HG02759 (cell line): ENCODE measurements around the gene TPO.

Source experiments
- ATAC-seq: cut with Tn5 transposase; IDR thresholded peaks from one replicate; pipeline ENCODE4 v1.9.1; 2021; ENCODE audit warnings: mild to moderate bottlenecking, moderate library complexity; ENCODE audit not compliant: unreplicated experiment

The TPO gene

GRCh38 chr2:1518331-1518803, 105.1 kb downstream of the TPO start:
- ATAC-seq, result no peak

DNA sequence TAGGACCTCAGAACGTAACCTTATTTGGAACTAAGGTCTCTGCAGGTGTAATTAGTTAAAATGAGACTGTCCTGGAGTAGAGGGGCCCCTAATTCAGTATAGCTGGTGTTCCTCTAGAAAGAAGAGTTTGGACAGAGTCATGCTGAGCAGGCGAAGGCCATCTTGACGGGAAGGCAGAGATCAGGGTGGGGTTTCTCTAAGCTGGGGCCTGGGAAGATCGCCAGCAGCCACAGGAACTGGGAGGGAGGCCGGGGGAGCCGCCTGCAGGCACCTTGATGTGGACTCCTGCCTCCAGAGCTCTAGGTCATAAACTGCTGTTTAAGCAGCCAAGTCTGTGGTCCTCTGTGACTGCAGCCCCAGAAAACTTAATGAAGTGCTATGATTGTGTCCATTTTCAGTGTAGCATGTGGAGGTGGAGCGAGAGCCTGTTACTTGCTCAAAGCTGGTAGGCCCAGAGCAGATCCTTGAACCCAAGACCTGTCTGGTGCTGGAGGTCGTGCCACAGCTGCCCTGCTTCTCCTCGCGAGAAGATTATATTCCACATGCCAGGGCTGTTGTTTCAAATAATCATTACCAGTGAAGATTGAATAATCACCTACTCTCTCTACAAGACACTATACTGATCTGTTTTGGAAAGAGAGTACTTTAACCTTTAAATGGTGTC, 105.7 kb downstream of the TPO start:
- ATAC-seq, result no peak

DNA sequence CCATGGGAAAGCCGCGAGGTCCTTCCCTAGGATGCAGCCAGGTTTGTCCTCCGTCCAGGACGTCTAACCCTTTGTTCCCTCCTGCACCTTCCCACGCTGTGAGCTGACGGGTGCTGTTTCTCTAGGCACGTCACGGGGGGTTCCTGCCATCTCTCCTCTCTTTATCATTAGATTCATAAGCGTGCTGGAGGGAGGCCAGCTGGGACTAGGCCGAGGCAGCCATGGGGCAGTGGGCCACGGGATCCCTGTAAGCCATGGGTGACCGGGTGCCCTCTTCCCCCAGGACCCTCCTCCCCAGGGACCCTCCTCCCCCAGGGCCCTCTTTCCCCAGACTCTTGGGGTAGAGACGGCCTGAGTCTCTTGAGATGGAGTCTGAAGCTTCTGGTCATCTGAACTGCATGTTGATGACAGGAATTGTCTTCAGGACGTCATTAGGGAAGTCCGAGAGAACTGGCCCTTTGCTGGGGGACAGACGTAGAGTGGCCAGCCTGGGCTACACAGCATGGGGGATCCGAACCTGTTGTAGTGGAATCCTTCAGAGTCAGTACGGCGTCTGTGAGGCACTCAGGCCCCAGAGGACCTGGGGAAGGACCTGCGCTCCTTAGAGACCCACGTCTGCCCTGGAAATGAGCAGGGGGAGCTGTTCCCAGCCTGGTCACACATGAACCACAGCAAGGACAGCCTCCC, 108.1 kb downstream of the TPO start:
- no peak for ATAC-seq

- no peak for ATAC-seq
Measured at GRCh38 chr2:1521878-1522830, 108.9 kb downstream of the TPO start.

- no peak for ATAC-seq
Measured at GRCh38 chr2:1527153-1527992, 114.1 kb downstream of the TPO start.

- no peak for ATAC-seq
Measured at GRCh38 chr2:1528273-1529064, 115.2 kb downstream of the TPO start.

DNA sequence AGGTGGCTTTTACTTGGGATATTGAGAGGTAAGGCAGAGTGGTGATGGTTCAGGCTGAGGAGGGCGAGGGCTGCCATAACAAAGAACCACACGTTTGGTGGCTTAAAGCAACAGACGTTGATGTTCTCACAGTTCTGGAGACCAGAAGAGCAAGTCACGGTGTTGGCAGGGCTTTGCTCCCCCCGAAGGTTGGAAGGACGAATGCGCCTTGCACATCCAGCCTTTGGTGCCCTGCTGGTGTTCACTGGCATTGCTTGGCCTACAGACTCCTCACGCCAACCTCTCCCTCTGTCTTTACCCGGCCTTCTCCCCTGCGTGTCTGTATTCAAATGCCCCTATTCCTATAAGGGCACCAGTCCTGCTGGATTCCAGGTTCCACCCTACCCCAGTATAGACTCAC, 125.4 kb downstream of the TPO start:
- ATAC-seq, result no peak

GRCh38 chr2:1539441-1539840, 126.2 kb downstream of the TPO start:
- ATAC-seq, result no peak

DNA sequence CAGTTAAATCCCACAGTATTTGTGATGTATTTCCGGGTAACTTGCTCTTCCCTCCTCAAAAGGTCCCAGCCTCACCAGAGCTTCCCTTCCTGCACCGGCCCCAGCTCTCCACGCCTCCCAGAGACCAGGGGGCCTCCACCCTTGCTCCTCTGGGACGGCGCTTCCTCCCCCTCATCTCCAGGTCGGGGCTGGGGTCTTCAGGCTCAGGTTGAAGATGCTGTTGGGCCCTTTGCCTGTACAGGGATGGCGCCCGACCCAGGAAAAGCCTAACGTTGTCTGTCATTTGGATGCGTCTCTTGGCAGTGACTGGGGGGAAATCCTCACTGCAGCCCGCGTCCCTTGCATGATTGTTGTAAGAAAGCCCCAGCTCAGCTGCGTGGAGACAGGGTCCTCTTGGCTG, 126.7 kb downstream of the TPO start:
- no peak for ATAC-seq

DNA sequence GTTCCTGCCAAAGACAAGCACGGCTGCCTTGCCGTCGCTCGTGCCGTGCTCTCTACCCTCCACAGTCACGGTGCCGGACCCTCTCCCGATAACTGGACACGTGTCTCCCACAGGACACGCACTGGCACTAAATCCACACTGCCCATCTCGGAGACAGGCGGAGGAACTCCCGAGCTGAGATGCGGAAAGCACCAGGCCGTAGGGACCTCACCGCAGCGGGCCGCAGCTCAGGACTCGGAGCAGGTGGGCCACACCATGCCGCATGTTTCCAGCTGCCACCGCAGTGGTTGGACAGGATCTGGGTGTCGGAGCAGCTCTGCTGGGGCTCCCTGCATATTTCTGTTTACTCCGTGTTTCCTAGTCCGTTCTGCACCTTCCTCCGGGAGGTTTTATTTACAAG, 127.2 kb downstream of the TPO start:
- no peak for ATAC-seq

DNA sequence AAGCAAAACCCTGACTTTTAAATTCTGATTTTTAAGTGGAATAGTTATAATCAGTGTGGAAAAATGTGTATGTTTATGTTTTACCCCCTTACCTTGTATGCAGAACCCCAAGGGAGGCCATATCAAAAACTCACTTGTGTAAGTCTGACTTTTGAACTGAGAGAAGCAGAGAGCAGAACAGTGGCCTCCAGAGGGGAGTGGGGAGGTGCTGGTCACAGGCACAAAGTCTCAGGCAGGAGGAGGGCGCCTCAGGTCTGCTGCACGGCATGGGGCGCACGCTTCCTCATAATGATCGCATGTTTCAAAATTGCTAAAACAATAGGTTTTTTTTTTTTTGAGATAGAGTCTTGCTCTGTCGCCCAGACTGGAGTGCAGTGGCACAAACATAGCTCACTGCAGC, 127.8 kb downstream of the TPO start:
- no peak for ATAC-seq

GRCh38 chr2:1541819-1542475, 128.7 kb downstream of the TPO start:
- no peak for ATAC-seq

DNA sequence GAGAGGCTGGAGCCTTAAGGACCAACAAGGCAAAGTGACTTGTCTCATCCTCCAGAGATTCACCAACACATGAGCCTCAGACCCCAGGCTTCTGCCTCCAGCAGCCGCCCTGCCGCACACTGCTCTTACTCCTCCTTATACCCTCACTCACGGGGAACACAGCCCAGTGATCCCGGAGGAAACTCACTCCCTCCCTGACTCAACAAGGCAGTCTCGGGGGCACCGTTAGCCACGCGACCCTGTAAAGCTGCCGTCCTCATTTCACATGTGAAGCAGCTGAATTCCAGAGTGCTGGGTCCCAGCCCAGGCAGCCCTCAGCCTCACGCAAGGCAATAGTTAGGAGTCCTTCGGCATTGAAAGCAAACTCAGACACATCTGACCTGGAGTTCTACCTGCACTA, 129.7 kb downstream of the TPO start:
- no peak for ATAC-seq

DNA sequence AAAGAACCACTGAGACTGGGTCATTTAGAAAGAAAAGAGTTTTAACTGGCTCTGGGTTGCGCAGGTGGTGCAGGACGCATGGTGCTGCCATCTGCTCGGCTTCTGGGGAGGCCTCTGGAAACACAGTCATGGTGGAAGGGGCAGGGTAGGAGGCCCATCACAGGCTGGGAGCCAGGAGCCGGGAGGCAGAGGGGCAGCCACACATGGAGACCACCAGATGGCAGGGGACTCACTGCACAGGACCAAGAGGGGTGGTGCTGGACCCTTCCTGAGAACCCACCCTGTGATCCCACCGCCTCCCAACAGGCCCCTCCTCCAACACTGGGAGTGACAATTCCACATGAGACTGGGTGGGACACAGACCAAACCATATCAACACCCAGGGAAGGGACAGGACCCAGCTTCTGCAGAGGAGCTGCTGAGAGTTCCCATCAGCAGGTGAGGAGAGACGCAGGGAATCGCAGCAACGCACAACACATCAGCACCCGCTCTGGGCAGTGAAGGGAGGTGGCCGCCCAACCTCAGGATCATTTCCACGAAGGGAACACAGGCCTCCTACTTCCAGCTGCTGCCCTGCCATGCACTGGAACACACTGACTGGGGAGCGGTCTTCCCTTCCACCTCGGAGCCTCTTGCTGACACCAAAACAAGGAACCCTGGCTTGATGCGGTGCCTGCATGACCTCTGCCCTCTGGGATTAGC, 130.7 kb downstream of the TPO start:
- ATAC-seq, result no peak

DNA sequence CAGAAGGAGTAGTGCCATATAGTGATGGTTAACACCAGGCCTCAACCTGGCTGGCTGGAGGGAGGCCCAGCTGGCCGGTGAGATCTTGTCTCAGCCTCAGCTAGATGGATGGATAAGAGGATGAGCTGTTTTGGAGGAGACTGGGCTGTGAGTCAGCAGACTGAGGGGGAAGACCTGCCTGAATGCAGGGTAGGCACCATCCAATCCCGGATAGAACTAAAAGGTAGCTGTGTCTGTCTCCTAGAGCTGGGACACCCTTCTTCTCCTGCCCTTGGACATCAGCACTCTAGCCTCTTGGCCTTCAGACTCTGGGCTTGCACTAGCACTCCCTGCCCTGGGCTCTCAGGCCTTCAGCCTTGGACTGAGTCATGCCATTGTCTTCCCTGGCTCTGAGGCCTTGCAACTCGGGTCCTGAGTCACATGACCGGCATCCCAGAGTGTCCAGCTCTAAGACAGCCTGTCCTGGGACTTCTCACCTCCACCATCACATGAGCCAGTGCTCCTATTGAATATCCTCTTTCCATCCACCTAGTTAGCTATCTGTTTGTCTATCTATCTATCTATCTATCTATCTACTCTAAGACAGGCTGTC, 131.3 kb downstream of the TPO start:
- ATAC-seq, result no peak

- no peak for ATAC-seq
Measured at GRCh38 chr2:1546023-1546591, 132.8 kb downstream of the TPO start.

- no peak for ATAC-seq
Measured at GRCh38 chr2:1546901-1547300, 133.6 kb downstream of the TPO start.
